NCI-H446 (cell line): ENCODE measurements around the gene ARL6IP5.

Source experiments
- DNase-seq, 2 experiments: peaks; one replicate each; lab custom pipeline; 2025; lab: John Stamatoyannopoulos, UW

Gene ARL6IP5

GRCh38 chr3:69084326-69085167 lies at the start of gene ARL6IP5:
Gene ARL6IP5, plus strand, starts transcription at chr3:69084937. Its CDS starts 111 bp downstream, at chr3:69085048.
- DNase-seq, result peak; percentile 51 to 85

GRCh38 chr3:69044608-69045007 lies 40.1 kb upstream of the ARL6IP5 start:
- no peak for DNase-seq

DNA sequence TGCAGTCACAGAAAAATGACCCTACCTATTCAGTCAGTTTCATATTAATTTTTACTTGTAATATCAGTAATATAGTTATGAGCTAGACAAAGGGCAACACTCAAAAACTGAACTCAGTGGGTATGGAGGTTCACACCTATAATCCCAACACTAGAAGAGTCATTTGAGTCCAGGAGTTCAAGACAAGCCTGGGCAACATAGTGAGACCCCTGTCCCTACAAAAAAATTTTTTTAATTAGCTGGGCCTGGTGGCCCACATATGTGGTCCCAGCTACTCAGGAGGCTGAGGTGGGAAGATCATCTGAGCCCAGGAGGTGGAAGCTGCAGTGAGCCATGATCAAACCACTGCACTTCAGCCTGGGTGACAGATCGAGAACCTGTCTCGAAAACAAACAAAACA lies 35.7 kb upstream of the ARL6IP5 start:
- DNase-seq, result no peak

DNA sequence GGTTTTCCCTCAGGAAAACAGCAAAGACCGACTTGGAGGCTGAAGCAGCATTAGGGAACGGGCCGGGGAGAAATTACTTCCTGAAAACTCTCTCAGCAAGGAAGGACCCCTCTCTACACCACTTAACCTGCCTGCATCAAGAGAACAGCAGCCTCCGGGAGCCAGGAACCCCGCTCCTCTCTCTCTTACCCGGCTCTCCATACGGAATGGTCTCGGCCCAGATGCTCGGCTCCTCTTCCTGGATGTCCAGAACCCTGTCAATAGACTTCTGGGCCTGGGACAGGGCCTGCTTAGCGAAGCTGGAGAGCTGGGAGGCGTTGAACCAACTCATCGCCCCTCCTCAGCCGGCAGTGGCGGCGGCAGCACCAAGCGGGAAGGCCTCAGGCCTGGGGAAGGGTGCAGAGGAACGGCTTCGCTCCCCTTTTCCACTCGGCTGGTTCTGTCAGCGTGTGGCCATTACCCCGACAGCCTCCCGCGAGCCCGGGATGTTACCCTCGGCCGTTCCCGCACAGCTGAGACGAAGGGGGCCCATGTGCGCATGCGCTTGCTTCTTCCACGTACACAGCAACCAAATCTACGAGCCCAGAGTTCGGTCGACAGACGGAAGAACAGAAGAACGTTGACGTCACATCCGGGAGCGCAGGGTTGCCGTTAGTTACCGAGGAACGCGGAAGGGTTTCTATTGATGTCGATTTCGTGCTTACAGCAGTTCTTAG lies 32.8 kb upstream of the ARL6IP5 start, which contains the start of gene TMF1:
TSS of gene TMF1 (minus strand) at position 578 of the 716 bp plus-strand sequence. CDS start at position 331, 247 bp downstream.
- DNase-seq, result no peak

GRCh38 chr3:69052472-69052898 lies 32.3 kb upstream of the ARL6IP5 start:
- no peak for DNase-seq

- no peak for DNase-seq
Measured at GRCh38 chr3:69058180-69058946, 26.4 kb upstream of the ARL6IP5 start.

- DNase-seq, result no peak
Measured at GRCh38 chr3:69058947-69059224, 25.9 kb upstream of the ARL6IP5 start.

- no peak for DNase-seq
Measured at GRCh38 chr3:69059688-69060087, 25.0 kb upstream of the ARL6IP5 start.

- DNase-seq, result no peak
Measured at GRCh38 chr3:69063636-69064035, 21.1 kb upstream of the ARL6IP5 start.

DNA sequence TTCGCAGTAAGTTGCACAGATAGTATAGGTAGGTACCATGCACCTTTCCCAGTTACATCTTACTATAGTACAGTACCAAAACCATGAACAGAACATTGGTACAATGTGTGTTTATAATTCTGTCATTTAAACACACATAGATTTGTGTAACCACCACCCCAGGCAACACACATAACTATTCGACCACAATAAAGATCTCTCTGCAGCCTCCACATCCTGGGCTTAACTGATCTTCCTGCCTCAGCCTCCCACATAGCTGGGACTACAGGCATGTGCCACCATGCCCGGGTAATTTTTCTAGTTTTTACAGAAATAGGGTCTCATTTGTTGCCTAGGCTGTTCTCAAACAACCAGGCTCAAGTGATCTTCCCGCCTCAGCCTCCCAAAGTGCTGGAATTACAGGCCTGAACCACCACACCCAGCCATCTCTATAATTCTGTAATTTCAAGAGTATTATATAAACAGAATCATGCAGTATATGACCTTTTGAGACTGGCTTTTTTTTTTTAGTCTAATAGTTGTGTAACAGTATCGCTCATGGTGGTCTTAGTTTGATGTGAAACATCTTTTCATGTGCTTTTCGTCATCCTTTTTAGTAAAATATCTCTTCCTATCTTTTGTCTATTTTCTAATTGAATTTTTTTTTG lies 19.3 kb upstream of the ARL6IP5 start:
- no peak for DNase-seq

DNA sequence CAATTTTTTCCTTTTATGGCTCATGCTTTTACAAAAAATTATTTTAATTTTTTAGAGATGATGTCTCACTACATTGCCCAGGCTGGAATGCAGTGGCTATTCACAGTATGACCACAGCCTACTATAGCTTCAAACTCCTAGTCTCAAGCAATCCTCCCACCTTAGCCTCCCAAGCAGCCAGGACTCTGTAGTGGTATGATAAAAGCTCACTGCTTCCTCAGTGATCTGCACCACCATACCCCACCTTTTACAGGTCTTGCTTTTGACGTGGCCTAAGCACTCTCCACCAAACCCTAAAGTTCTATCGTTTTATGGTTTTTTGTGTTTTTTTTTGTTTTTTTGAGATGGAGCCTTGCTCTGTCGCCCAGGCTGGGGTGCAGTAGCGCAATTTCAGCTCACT lies 18.6 kb upstream of the ARL6IP5 start:
- no peak for DNase-seq

DNA sequence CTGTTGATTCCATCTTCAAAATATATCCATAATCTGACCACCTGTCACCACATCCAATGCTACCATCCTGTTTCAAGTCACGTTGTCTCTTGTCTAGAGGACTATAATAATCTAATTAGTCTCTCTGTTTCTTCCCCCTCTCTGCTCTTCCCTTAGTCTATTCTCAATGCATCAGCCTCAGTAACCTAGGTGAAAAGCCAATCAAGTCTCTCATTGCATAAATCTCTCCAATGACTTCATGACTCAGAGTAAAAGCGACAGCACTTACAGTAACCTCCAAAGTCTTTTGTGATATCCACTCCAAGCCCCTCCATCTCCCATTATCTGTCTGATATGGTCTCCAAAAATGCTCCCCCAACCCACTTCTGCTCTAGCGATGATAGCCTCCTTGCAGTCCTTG lies 11.8 kb upstream of the ARL6IP5 start:
- DNase-seq, result no peak

DNA sequence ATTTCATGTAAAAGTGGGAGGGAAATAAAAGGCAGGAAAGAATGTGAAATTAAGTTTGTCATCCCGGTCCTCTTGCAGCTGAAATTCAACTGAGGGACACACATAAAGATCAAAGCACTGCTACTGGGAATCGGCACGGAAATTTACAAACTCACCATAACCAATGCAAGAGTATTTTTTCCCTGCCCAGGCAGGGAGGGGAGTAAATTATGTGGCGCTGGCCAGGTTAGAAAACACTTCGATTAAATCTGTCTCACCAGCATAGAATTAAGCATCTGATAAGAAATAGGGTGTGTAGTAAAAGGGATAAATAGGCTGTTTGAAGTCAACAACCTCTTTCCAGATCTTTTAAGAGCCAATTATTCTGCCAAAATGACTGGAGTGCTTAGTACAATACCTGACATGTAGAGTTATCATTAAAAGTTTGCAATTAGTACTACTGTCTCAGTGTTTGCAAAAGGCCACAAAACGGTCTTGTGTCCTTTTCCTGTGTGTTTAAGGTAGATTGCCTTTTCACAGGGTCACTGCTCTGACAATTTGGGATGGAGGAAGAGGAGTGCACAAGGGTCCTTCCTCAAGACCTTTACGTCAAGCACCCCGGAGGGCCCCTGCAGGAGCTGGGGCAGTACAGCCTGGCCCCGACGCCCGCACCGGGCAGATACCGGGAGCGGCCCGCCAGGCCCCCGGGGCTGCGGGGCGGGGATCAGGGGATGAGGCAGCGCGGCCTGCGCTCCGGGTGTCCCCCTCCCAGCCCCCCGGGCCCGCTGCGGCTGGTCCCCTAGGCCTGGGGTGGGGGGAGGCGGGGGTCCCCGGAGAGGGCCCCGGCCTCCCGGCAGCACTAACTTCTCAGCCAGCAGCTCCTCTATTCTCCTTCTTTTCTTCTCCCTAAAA lies 5.2 kb upstream of the ARL6IP5 start:
- DNase-seq, result peak in 1 of 2 experiments; percentile 2

DNA sequence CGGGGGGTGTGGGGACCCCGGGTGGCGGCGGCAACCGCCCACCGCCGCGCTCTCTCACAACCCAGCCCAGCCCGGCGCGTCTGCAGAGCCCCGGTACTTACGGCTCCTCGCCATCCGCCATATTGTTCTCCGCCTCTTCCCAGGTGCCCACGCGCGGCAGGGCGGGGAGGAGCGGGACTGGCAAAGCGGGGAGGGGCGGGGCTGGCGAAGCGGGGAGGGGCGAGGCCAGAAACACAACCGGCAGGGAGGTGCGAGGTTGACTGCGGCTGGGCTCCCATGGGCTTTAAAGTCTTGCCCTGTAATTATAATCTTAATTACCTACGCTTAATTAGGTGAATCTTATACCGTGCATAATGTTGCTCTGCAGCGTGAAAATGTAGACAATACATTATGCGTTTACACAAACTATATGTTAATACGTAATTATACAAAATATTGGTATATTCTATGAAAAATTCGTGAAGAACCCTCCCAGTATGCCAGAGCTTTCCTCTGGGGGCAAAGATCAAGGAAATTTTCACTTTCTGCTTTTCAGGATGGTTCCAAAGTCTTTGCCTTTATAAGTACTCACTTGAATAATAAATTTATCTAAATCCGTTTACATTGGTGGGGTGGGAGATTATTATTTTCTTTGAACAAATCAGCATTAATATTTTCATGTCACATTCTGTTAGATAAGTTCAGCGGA lies 4.4 kb upstream of the ARL6IP5 start, which contains the start of gene UBA3:
TSS of gene UBA3 (minus strand) at position 133 of the 688 bp plus-strand sequence. CDS start at position 121, 12 bp downstream.
- peak; percentile 12 to 74 for DNase-seq

DNA sequence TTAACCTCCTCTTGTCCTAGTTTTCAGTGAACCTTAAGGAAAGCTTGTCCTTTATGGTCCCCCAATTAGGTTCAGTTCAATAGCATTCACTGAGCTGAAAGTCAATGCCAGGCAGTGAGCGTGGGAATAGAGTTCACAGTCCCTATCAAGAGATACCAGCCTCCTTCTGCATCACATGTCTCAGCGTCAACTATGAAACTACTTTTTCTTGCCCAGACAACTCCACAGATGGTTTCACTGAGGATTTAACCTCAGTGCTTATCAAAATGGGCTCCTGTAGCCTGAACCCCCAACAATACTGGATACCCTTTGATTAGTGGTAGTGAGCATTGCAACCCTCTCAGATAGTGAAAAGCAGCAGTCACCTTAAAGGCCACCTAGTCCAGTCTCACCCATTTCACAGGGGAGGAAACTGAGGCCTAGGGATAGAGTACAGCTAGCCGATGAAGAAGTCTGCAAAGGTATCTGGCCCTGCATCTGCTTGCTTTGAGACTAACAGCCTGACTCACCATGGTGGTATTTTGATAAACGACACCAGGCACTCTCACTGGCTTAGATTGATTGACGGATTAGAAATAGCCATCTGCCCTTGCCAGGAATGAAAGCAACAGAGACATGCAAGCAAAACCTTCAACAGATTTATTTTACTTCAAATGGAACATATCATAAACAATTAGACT lies 3.0 kb upstream of the ARL6IP5 start:
- DNase-seq, result no peak

GRCh38 chr3:69082361-69082760 lies 2.4 kb upstream of the ARL6IP5 start:
- no peak for DNase-seq

- no peak for DNase-seq
Measured at GRCh38 chr3:69082805-69083204, 1.9 kb upstream of the ARL6IP5 start.

DNA sequence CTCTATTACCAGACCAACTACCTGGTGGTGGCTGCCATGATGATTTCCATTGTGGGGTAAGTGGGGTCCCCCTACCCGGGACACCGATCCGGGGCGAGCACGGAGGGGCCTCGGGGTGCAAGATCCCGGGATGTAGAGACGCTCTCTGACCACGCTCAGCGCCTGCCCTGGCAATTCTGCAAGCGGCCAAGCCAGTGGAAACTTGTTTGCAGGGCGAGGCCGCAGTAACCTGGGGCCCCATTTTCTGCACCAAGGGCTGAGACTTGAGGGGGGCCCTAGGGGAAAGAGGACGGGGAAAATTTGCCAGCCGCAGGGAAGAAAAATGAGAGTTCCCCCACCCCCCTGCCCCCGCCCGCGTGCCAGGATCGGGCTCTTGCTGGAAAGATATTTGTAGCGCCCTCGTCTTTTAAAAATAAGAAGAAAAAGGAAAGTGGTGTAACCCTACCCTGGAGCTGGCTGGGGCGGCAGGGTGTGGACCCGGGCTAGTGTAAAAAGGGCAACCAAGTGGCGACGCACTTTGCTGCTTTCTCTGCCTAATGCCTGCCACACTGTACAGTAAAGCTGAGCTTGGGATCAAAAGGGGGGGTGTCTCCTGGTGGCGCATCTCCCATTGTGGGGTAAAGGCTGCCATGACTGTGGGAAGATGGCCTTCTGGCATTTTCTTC lies 563 bp downstream of the ARL6IP5 start:
- no peak for DNase-seq
